OCI-LY1 (cell line): Measurements from ENCODE around the gene ITGB8.

ENCODE experiments used
- EZH2 ChIP-seq: fragments of 200-600 bp; sonication (generic), shearing (Covaris generic); IDR thresholded peaks from 2 replicates; pipeline ENCODE4 v1.8.0; 2017; ENCODE audit warnings: borderline replicate concordance, mixed run types, mild to moderate bottlenecking, antibody characterized with exemption, low read length, moderate library complexity, mixed read lengths
- TF ChIP-seq, protein P1 (sequence below): fragments of 200-600 bp; sonication (generic), shearing (Covaris generic); IDR thresholded peaks from 2 replicates; pipeline ENCODE4 v1.5.1; 2017; ENCODE audit warnings: mild to moderate bottlenecking, antibody characterized with exemption, low read length, moderate library complexity, mixed read lengths

- TF ChIP-seq, protein P1, sequence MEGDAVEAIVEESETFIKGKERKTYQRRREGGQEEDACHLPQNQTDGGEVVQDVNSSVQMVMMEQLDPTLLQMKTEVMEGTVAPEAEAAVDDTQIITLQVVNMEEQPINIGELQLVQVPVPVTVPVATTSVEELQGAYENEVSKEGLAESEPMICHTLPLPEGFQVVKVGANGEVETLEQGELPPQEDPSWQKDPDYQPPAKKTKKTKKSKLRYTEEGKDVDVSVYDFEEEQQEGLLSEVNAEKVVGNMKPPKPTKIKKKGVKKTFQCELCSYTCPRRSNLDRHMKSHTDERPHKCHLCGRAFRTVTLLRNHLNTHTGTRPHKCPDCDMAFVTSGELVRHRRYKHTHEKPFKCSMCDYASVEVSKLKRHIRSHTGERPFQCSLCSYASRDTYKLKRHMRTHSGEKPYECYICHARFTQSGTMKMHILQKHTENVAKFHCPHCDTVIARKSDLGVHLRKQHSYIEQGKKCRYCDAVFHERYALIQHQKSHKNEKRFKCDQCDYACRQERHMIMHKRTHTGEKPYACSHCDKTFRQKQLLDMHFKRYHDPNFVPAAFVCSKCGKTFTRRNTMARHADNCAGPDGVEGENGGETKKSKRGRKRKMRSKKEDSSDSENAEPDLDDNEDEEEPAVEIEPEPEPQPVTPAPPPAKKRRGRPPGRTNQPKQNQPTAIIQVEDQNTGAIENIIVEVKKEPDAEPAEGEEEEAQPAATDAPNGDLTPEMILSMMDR: no peak
- TF ChIP-seq EZH2: no peak
Observed at GRCh38 chr7:20351901-20352300, 21.2 kb downstream of the ITGB8 start.
